Measurements from ENCODE around the gene DRAM1.
"Not testable (repeated sequence)": the region's sequence is repeated elsewhere in the genome, so short reads cannot be mapped to it uniquely, and the experiment has no call there.

The DRAM1 gene, protein sequence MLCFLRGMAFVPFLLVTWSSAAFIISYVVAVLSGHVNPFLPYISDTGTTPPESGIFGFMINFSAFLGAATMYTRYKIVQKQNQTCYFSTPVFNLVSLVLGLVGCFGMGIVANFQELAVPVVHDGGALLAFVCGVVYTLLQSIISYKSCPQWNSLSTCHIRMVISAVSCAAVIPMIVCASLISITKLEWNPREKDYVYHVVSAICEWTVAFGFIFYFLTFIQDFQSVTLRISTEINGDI

DNA sequence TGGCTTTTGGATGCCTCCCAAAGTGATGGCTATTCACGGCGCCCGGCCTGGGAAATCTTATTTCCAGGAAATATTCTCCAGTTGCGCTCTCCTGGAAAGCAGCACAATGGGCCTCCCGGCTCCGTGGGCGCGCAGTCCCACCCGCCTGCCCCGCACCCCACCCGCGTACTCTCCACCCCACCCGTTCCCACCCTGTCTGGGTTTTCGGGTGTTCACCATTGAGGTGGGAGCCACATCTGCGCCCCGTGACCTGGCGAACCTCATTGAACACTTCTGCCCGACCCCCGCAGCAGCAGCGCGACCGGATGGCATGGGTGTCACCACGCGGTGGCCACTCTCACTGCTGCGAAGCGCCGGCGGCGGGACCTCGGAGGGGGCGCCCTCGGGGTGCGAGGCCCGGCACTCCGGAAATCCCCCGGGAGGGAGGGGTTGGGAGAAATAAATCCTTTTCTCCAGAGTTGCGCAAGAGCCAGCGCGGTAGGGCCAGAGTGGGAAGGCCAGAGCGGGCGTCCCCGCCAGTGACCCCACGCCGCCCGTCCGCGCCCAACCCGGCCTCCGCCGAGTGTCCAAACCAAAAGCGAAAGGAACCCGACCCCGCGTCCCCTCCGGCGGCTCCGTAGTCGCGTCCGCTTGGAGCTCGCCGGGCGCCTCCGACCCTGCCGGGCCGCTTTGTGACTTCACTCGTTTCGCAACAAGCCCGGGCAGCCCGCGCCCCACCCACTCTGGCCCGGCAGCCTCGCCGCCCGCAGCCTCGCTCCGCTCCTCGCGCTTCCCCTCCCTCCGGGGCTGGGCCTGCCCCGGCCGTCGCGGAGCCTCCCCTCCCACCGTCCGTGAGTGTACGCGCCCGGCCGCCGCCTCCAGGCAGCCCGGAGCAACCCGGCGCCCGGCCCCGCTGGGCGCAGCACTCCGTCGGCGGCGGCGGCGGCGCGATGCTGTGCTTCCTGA, at the start of gene DRAM1:
TSS of gene DRAM1 (plus strand) at position 720 of the 945 bp plus-strand sequence. CDS start at position 930, 210 bp downstream.
- peak; percentile 45 to 60 (median 47) for DNase-seq

DNA sequence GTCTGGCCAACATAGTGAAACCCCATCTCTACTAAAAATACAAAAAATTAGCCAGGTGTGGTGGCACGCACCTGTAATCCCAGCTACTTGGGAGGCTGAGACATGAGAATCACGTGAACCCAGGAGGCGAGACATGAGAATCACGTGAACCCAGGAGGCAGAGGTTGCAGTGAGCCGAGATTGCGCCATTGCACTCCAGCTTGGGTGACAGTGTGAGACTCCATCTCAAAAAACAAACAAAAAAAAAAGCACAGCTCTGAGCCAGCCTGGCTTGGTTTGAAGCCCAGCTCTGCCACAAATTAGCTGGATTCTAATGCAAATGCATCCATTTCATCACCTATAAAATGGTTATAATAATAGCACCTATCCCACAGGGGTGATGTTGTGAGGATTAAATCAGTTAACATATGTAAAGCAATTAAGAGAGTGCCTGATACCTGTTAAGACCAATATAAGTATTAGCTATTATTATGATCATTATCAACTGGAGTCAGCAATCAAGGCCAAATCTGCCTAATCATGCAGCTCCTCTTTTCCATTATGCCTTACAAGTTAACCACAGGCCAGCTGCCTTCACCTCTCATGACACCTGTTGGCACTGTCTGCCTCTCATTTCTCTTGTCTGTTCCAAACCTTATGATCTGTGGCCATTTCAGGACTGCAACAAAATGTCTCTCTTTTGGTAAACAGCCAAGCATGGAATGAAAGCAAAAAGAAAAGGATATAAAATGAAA, 48.8 kb upstream of the DRAM1 start:
- no peak for DNase-seq

DNA sequence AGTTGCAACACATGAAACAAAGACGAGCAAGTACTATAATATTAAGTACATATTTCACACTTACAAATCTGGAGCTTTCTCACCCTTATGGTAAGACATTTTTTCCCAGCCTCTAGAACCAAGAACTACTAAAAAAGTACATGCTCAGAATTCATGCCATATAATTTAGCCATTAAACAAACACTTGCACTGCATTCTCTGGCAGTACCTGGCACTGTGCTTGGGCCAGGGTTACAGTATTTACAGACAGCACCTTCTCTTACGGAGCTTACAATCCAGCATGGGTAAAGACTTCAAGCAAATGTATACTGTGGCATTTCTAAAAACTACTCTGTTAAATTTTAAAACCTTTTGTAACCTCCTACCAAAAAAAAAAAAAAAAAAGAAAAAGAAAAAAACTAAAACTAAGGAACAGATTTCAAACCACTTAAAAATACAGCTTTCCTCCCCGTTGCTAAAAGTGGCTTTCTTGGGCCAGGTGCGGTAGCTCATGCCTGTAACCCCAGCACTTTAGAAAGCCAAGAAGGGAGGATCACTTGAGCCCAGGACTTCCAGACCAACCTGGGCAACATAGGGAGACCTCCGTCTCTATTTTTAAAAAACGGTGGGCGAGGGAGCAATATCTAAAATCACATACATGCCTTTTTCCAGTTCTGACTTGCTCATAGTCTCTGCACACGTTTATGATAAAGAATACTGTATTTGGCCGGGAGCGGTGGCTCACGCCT, 47.6 kb upstream of the DRAM1 start:
- no peak for DNase-seq

DNA sequence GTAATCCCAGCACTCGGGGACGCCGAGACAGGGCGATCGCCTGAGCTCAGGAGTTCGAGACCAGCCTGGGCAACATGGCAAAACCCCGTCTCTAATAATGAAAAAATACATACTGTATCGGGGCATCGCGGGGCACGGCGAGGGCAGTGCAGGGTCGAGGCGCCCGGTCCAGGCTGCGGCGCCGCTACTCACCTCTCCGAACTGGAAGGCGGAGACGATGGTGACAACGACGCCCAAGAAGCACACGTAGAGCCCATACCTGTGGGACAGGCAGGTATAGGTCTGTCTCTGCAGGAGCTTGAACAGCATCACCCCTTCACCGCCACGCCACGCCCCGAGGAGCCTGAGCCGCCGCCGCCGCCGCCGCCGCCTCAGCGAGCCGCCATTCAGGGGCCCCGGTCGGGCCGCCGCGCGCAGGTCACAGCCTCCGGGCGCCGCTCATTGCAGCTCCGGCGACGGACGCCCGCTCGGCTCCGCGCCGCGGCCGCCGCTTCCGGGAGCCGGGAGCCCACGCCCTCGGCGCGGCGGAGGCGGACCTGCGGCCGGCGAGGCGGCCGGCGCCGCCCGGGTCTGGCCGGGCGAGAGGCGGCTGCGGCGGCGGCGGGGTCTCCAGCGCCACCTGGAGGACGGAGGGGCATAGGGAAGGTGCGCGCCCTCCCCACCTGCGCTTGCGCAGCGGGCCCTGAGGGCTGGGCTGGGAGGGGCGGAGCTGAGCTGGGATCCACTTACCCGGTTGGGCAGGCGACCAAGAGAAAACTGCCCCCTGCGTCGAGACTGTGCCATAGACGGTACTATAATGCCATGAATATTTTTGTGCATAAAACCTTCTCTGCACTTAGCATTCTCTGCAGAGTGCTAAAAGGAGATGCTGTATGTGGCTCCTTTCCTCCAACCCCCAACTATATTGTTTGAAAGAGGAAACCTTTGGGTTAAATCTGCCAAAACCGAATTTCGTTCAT, 46.7 kb upstream of the DRAM1 start, which contains the start of gene GNPTAB:
TSS of gene GNPTAB (minus strand) at position 593 of the 959 bp plus-strand sequence. CDS start at position 309, 284 bp downstream.
- peak; percentile 86 to 92 (median 91) for DNase-seq

DNA sequence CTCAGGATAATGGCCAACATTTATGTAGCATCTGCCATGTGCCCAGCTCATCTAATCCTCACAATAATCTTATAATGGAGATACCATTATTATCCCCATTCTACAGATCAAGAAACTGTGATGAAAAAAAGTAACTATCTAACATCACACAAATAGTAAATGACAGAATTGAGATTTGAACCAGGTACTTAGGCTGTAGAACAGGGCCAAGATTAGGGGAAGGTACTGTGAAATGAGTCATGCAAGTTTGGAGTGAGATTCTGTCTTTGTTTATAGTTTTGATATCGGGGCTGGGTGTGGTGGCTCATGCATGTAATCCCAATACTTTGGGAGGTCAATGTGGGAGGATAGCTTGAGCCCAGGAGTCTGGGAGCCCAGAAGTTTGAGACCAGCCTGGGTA, 45.4 kb upstream of the DRAM1 start:
- no peak for DNase-seq

DNA sequence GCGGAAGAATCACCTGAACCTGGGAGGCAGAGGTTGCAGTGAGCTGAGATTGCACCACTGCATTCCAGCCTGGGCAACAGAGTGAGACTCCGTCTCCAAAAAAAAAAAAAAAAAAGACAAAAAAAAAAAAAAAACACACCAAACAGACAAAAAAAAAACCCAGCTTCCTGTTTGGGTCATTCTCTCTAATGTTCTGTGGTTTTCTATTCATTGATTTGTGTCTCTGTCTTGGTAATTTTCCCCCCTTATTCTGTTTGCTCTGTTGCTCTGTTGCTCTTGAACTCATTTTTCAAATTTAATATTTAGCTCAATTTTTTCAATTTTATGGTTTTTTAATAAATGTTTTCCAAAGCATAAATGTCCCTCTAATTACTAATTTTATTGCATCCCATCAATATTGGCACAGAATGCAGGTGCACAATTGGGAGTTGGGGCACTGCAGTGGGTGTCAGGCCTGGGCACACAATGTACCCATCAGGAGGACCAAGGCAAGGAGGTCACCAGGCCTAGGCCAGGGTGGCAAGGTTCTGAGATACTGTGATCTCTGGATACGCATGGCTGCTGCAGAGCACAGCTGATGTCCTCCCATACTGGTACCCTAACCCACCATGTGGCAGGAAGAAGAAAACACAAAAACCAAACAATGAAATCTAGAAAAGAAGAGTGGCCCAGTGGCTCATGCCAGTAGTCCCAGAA, 38.6 kb upstream of the DRAM1 start:
- DNase-seq, result no peak

DNA sequence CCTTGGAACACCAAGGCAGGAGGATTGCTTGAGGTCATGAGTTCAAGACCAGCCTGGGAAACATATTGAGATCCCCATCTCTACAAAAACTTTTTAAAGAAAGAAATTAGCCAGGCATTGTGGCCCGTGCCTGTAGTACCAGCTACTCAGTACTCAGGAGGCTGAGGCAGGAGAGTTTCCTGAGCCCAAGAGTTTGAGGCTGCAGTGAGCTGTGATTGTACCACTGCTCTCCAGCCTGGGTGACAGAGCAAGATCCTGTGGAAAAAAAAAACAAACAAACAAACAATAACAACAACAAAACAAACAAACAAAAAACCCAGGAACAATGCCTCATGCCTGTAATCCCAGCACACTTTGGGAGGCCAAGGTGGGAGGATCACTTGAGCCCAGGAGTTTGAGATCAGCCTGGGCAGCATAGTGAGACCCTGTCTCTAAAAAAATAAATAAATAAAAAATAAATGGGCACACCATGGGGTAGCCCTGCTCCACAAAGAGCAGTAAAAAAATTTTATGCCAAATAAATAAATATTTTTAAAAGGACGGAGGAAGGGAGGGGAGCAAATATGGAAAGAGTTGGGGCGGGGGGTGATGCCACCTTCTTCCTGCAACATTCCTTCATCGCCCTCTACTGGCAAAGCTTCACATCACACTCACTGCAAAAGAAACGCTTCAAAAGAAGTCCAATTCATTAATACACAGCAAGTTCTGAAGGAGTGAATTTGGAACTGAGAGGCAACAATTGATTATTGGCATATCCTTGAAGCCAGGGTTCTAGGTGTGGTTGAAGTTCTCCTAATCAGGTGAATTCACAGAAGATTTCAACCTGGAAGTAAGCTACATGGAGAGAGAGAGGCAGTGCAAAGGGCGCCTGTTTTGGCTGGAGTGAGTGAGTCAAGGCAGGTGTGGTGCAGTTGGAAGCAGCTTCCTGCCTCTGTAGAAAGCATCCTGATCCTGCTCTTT, 37.8 kb upstream of the DRAM1 start:
- peak; percentile 12 to 63 (median 46) for DNase-seq

DNA sequence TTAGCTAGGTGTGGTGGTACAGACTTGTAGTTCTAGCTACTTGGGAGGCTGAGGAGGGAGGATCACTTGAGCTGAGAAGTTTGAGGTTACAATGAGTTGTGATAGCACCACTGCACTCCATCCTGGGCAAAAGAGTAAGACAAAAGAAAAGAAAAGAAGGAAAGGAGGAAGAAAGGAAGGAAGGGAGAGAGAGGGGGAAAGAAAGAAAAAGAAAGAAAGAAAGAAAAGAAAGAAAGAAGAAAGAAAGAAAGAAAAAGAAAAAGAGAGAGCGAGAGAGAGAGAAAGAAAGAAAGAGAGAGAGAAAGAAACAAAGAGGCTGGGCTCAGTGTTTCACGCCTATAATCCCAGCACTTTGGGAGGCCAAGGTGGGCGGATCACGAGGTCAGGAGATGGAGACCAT, 36.3 kb upstream of the DRAM1 start:
- DNase-seq, result no peak

DNA sequence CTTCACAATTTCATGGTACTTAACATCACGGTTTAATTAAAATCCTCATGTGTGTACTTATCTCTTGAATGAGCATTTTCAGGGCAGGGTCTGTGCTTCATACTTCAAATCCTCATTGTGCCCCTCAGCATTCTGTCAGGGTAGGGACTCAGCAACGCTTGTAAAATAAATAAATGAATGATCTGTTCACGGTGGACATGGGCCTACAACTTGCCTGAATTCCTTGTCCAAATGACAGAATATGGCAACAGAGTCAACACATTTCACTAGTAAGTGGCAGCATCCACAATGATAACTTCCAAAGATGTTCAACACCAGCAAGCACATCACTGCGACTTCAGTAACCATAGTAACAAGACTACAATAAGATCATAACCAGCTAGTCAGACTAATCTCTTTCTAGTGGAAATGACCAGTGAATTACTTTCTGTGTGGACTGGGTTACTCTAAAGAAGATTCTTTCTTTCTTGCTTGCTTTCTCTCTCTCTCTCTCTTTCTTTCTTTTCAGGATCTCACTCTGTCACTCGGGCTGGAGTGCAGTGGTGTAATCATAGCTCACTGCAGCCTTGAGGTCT, 32.2 kb upstream of the DRAM1 start:
- no peak for DNase-seq

DNA sequence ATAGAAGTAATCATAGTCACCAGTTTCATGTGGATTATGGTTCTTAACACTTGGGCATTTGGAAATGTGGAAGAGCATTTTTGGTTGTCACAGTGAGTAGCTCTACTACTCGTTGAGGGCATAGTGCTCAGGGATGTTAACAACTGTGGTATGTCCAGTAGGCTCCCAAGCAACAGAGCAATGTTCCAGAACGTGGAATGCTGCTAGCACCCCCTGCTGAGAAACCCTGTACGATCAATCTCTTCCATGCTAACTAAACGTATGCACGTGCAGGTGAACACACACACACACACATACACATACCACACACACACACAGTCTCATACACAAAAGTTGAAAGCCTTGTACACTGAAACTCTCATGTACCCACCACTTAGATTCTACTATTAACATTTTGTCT, 30.1 kb upstream of the DRAM1 start:
- no peak for DNase-seq

DNA sequence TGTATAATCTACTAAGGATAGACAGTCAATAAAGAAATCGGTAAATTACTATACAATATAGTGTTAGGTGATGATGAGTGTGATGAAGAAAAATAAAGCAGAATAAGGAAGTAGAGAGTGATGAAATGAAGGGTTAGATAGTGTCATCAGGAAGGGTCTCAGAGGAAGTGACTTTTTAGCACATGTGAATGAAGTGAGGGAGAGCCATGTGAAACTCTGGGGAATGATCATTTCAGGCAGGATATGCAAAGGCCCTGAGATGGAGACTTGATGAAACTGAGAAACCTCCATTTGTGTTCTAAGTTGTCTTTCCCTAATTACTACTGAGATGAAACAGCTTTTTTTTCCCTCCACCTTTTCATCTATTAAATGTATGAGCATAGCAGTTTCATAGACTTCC, 27.2 kb upstream of the DRAM1 start:
- DNase-seq, result no peak

DNA sequence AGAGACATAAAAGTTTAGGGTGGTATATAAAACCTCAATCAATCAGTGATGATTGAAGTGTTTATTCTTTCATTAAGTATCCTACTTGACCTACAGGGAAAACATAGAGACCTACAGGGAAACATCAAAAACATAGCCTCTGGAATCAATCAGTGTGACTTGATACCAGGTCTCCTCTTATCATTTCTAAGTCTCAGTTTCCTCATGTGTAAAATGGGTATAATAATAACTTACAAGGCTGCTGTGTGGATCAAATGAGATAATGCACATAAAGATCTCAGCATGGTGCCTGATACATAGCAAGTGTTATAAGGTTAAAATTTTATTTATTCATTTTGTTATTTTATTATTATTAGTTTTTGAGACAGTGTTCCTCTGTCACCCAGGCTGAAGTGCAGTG, 24.4 kb upstream of the DRAM1 start:
- DNase-seq, result no peak

DNA sequence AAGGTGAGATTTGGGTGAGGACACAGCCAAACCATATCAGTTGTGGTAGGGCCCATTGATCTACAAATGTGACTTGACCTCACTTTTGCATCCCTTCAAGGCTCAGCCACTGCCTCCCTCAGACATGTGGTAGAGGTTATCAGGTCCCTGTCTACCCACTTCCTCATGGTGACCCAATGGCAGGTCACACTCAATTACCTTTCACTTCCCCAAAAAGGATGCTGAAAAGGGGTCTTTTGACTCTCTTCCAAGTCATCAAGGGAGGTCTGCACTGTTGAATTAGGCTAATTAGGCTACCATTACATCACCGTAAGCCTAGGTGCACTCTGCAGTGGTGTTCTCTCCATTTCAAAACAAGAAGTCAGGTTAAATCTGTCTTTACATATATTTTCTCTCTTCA, 22.6 kb upstream of the DRAM1 start:
- DNase-seq, result no peak

DNA sequence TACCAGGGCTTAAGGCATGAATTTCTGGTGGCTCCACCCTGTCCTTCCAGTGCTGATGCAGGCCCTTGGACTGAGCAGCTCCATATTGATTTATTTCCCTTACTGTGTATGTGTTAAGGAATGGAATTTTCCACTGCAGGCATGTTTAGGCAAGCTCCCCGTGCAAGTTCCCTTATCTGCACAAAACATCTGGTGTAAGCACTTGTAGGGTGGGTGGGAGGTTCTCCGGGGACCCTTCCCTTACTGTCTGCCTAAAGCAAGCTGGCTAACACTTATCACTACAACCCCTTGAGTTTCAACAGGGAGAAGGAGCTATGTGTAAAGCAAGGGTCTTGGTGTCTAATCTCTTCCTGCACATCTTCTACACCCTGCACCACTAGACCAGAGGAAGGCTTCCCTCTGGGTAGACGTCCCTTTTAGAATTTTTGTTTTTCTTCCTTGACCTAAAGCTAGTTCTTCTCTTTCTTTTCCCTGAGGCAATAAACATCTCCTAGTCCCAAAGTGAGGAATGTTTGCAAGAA, 22.0 kb upstream of the DRAM1 start:
- DNase-seq, result no peak

DNA sequence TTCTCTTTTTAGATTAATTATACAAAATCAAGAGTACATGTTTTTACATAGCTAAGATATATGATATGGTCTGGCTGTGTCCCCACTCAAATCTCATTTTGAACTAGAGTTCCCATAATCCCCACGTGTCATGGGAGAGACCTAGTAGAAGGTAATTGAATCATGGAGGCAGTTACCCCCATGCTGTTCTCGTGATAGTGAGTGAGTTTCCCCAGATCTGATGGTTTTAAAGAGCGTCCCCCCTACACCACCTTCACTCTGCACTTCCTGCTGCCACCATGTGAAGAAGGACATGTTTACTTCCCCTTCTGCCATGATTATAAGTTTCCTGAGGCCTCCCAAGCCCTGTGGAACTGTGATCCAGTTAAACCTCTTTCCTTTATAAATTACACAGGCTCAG, 21.4 kb upstream of the DRAM1 start:
- DNase-seq, result no peak

DNA sequence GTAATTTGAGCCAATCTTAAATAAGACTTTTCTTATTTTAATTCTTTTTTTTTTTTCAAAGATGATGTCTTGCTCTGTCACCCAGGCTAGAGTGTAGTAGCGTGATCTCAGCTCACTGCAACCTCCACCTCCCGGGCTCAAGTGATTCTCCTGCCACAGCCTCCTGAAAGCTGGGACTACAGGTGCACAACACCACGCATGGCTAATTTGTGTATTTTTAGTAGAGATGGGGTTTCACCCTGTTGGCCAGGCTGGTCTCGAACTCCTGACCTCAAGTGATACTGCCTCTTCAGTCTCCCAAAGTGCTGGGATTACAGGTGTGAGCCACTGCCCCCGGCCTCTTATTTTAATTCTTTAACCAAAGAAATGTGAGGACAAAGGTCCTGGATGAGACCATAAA, 20.8 kb upstream of the DRAM1 start:
- DNase-seq, result not testable (repeated sequence)

DNA sequence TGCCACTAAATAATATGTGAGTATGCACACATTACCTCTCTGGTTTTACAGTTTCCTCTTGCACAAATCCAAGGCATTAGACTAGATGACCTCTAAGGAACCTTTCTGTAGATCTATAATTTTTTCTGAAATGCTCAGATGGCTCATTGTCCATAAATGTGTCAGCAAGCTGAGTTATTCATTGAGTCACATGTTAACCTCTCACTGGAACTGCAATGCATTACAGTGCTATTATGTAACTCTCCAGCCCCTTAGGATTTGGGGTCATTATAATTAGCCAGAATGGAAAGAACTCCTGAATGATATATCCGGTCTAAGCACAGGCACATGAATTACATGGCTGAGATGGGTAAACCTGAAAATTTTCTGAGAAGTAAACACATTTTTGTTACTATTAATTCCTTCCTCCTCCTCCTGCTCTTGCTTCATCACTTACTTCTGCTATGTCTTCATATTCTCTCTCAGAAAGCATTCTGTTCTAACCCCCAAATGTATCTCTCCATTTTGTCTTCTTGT, 20.3 kb upstream of the DRAM1 start:
- DNase-seq, result no peak

DNA sequence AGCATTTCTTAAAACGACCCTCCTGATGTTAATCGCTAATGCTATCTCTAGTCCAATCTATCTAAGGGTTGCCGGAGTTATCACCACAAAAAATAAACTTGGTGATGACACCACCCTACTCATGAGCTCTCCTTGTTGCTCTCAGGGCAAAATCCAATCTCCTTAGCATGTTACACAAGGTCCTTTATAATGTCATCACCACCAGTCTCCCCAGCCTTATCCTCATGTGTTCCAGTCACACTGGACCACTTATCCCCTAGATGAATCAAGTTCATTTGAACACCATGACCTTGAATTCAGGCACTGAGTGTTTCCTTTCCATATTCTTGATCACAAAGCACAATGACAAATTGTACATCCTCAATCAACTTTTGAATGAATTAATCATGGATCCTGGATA, 19.0 kb upstream of the DRAM1 start:
- DNase-seq, result no peak
